ENCODE results near the gene AGK. TPM values are rescaled to one million over a fixed set of nuclear protein-coding genes. Genes with fewer than 3 reads are reported as not detected.

AGK gene
- total RNA-seq, 1 experiment from 2014 or later = 44.1 TPM

DNA sequence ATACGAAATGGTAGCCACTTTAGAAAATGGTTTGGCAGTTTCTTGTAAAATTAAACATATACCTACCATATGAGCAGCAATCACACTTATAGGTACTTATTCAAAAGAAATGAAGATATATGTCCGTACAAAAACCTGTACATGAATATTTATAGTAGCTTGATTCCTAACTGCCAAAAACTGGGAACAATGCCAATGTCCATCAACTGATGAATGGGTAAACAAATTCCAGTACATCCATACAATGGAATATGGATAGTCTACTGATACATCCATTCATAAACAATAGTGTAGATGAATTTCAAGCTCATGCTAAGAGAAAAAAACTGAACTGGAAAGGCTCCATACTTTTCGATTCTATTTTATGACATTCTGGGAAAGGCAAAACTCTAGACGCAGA is 68.5 kb downstream of the AGK start:
- Histone ChIP-seq H3K9me3 (ENCODE audit: insufficient read depth, low read depth) (no peaks in the 10 kb centered on the region), H2AFZ (no peak overlapping the region), H4K20me1 (ENCODE audit: insufficient read depth) (no peaks in the 10 kb centered on the region), H3K36me3 (ENCODE audit: low read depth) (peaks cover 13% of the 10 kb centered on the region; the same call in 1 of the 2 replicates), H3F3A (ENCODE audit: insufficient read depth, low read depth) (0 out of 2 replicates have a peak, but pooled peaks cover 5% of the 10 kb centered on the region), H3K27ac (no peak overlapping the region), H3K4me1 (replicated peaks; ENCODE audit: insufficient read depth) (peaks cover 9% of the 10 kb centered on the region), H3K27me3 (ENCODE audit: insufficient read depth, low read depth) (no peaks in the 10 kb centered on the region), H3K79me2 (ENCODE audit: low read depth) (no peaks in the 10 kb centered on the region), H3K9me2 (ENCODE audit: insufficient read depth) (no peaks in the 10 kb centered on the region), H3K4me2 (no peak overlapping the region), H3K4me3 (no peak overlapping the region)
- ChIA-PET CTCF (no interaction called here), POLR2A (ENCODE audit: unreplicated experiment) (interaction anchor here (0.5 kb wide), 1 partner anchor 462 kb away, joined by 7 read pairs; no protein-coding TSS in a partner anchor)
- DNase-seq = no peak
- no TSS peak for BruUV-seq (replicated peaks)
- intact Hi-C loops (cut with micrococcal nuclease; ENCODE audit: unreplicated experiment) = no loop called here
- TF ChIP-seq, protein P1, sequence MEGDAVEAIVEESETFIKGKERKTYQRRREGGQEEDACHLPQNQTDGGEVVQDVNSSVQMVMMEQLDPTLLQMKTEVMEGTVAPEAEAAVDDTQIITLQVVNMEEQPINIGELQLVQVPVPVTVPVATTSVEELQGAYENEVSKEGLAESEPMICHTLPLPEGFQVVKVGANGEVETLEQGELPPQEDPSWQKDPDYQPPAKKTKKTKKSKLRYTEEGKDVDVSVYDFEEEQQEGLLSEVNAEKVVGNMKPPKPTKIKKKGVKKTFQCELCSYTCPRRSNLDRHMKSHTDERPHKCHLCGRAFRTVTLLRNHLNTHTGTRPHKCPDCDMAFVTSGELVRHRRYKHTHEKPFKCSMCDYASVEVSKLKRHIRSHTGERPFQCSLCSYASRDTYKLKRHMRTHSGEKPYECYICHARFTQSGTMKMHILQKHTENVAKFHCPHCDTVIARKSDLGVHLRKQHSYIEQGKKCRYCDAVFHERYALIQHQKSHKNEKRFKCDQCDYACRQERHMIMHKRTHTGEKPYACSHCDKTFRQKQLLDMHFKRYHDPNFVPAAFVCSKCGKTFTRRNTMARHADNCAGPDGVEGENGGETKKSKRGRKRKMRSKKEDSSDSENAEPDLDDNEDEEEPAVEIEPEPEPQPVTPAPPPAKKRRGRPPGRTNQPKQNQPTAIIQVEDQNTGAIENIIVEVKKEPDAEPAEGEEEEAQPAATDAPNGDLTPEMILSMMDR (conservative IDR thresholded peaks at IDR 0.05) = no peak
- TF ChIP-seq EZH2 (IDR thresholded peaks at IDR 0.05; ENCODE audit: low read depth) = no peak

DNA sequence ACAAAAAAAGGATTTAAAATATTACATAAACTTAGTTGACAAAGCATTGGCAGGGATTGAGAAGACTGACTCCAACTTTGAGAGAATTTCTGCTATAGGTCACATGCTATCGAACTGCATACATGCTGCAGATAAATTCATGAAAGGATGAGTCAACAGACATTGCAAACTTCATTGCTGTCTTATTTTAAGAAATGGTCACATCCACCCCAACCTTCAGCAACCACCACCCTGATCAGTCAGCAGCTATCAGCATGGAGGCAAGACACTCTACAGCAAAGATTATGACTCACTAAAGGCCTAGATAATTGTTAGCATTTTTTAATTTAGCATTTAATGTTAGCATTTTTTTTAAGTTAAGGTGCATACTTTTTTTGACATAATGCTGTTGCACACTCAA is 73.6 kb downstream of the AGK start:
- Histone ChIP-seq H3F3A (ENCODE audit: insufficient read depth, low read depth) (no peaks in the 10 kb centered on the region), H3K4me2 (no peak overlapping the region), H3K27me3 (ENCODE audit: insufficient read depth, low read depth) (no peaks in the 10 kb centered on the region), H2AFZ (no peak overlapping the region), H3K27ac (no peak overlapping the region), H3K4me3 (no peak overlapping the region), H3K79me2 (ENCODE audit: low read depth) (no peaks in the 10 kb centered on the region), H3K36me3 (ENCODE audit: low read depth) (peaks cover 15% of the 10 kb centered on the region; the same call in 1 of the 2 replicates), H3K9me3 (ENCODE audit: insufficient read depth, low read depth) (no peaks in the 10 kb centered on the region), H3K4me1 (replicated peaks; ENCODE audit: insufficient read depth) (no peaks in the 10 kb centered on the region), H4K20me1 (ENCODE audit: insufficient read depth) (no peaks in the 10 kb centered on the region), H3K9me2 (ENCODE audit: insufficient read depth) (no peaks in the 10 kb centered on the region)
- intact Hi-C loops (cut with micrococcal nuclease; ENCODE audit: unreplicated experiment) = no loop called here
- no peak for DNase-seq
- no peak for TF ChIP-seq EZH2 (IDR thresholded peaks at IDR 0.05; ENCODE audit: low read depth)
- TF ChIP-seq, protein P1 (conservative IDR thresholded peaks at IDR 0.05) = no peak
- no TSS peak for BruUV-seq (replicated peaks)
- ChIA-PET CTCF (no interaction called here), POLR2A (ENCODE audit: unreplicated experiment) (no interaction called here)

DNA sequence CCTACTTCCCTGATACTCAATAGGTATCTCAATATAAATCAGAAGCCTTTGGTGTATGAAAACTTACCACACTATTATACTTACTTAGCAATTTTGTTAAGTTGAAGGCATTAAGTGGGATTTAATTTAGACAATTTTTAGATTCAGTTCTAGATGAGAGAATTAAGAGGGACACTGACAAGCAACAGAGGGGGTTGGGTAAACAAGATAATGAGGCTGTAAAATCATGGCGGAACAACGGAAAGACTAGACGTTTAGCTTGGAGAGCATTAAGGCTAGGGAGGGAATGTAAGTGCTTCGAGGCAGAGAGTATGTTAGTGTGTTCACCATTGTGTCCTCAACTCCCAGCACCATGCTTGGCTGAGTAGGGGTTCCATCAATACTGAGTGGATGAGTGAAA is 79.4 kb downstream of the AGK start:
- Histone ChIP-seq H3K27ac (no peak overlapping the region), H3K9me3 (ENCODE audit: insufficient read depth, low read depth) (no peaks in the 10 kb centered on the region), H4K20me1 (ENCODE audit: insufficient read depth) (no peaks in the 10 kb centered on the region), H3K36me3 (ENCODE audit: low read depth) (peaks cover 8% of the 10 kb centered on the region; the same call in 1 of the 2 replicates), H3K4me2 (no peak overlapping the region), H3K4me1 (replicated peaks; ENCODE audit: insufficient read depth) (no peaks in the 10 kb centered on the region), H3K9me2 (ENCODE audit: insufficient read depth) (no peaks in the 10 kb centered on the region), H3F3A (ENCODE audit: insufficient read depth, low read depth) (no peaks in the 10 kb centered on the region; the same call in 1 of the 2 replicates), H3K79me2 (ENCODE audit: low read depth) (no peaks in the 10 kb centered on the region), H3K4me3 (no peak overlapping the region), H2AFZ (no peak overlapping the region), H3K27me3 (ENCODE audit: insufficient read depth, low read depth) (no peaks in the 10 kb centered on the region)
- intact Hi-C loops (cut with micrococcal nuclease; ENCODE audit: unreplicated experiment) = no loop called here
- POLR2A ChIA-PET (ENCODE audit: unreplicated experiment) = no interaction called here
- BruUV-seq (replicated peaks) = no TSS peak
- TF ChIP-seq EZH2 (IDR thresholded peaks at IDR 0.05; ENCODE audit: low read depth) = no peak
- TF ChIP-seq, protein P1 (conservative IDR thresholded peaks at IDR 0.05) = no peak
- no peak for DNase-seq
- CTCF ChIA-PET = no interaction called here

Measured in PC-9 (cell line).